ENCODE data around the gene RCSD1. TPM values are rescaled to one million over a fixed set of nuclear protein-coding genes. Genes with fewer than 3 reads are reported as not detected.

The RCSD1 gene
- total and polyA plus RNA-seq, 7 donors, result 3.9 to 34.2 (median 13.7) TPM

DNA sequence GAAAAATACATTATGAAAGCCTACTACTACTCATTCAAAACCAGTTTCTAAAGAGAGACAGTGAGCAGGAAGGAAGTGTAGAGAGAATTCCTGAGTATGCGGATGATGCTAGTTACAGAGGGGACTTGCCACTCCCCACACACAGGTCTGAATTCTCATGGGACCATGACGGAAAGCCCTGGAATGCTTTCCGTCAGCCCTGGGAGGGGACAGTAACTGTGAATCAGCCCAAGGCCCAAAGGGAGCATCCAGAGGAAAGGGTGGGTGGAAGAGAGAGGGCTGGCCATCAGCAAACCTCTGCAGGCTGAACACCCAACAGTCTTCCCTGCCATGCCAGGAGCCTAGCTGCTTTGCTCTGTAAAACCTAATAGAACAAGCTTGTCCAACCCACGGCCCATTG, 36.4 kb downstream of the RCSD1 start:
- TF ChIP-seq, protein P1, sequence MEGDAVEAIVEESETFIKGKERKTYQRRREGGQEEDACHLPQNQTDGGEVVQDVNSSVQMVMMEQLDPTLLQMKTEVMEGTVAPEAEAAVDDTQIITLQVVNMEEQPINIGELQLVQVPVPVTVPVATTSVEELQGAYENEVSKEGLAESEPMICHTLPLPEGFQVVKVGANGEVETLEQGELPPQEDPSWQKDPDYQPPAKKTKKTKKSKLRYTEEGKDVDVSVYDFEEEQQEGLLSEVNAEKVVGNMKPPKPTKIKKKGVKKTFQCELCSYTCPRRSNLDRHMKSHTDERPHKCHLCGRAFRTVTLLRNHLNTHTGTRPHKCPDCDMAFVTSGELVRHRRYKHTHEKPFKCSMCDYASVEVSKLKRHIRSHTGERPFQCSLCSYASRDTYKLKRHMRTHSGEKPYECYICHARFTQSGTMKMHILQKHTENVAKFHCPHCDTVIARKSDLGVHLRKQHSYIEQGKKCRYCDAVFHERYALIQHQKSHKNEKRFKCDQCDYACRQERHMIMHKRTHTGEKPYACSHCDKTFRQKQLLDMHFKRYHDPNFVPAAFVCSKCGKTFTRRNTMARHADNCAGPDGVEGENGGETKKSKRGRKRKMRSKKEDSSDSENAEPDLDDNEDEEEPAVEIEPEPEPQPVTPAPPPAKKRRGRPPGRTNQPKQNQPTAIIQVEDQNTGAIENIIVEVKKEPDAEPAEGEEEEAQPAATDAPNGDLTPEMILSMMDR (IDR thresholded peaks at IDR 0.05), result no peak
- Histone ChIP-seq H3K36me3 (ENCODE audit: insufficient read depth in 1 of 2, low read depth in 1 of 2) (no peaks in the 10 kb centered on the region), H3K4me1 (peaks cover 88% of the 10 kb centered on the region), H3K9me3 (no peaks in the 10 kb centered on the region), H3K27ac (peak overlapping the region; percentile 93), H3K27me3 (ENCODE audit: insufficient read depth in 3 of 3, low read length in 2 of 3) (no peaks in the 10 kb centered on the region), H3K4me3 (no peak overlapping the region)
- intact Hi-C loops (cut with DNase I), result no loop called here
- 58 to 65% (median 62%) methylated on average over 4 of the region's 4 CpGs for WGBS, 3 donors
- peak in 2 of 4 donors; percentile 8 to 12 for ATAC-seq
- DNase-seq, result no peak

DNA sequence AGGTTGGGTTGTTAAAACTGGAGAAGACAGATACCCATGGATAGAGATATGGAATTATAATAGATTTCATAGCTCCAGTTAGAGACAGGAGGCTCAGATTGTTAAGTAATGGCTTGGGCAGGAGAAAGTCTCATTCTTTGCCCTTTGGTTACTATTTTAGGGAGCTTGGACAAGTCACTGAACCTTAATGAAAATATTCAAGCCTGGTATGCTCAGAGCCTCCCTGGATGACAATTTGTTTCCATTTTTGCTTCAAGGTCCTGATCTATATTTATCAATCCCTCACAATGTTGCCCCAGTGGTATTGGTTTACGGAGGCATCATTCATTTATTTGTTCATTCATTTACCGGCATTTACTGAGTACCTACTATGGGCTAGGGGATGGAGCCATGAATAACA, 37.5 kb downstream of the RCSD1 start:
- intact Hi-C loops (cut with DNase I), result no loop called here
- peaks cover 84% of the 10 kb centered on the region for H3K4me1 ChIP-seq

DNA sequence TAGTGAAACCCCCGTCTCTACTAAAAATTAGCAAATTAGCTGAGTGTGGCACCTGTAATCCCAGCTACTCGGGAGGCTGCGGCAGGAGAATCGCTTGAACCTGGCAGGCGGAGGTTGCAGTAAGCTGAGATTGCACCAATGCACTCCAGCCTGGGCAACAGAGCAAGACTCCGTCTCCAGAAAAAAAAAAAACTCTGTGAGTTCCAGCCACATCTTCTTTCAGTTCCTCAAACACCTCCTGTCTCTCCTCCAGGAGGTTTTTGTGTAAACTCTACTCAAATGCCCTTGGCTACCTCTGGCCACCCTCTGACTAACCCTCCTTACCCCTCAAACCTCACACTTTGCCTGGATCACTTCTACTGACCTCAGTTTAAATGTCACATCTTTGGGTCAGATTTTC, 38.1 kb downstream of the RCSD1 start:
- Histone ChIP-seq H3K27me3 (ENCODE audit: insufficient read depth in 3 of 3, low read length in 2 of 3) (no peaks in the 10 kb centered on the region), H3K36me3 (ENCODE audit: insufficient read depth in 1 of 2, low read depth in 1 of 2) (peaks cover 0 to under 1% of the 10 kb centered on the region in 2 donors), H3K4me3 (no peak overlapping the region), H3K4me1 (peaks cover 79% of the 10 kb centered on the region), H3K9me3 (no peaks in the 10 kb centered on the region), H3K27ac (peak overlapping the region; percentile 93)
- intact Hi-C loops (cut with DNase I), result no loop called here
- ATAC-seq (no peak), DNase-seq (no peak)
- WGBS, 3 donors, result 42 to 76% (median 47%) methylated on average over 6 of the region's 6 CpGs
- TF ChIP-seq, protein P1 (IDR thresholded peaks at IDR 0.05), result no peak

More for the DNA sequence above, 37.5 kb downstream of the RCSD1 start:
- TF ChIP-seq, protein P1 (IDR thresholded peaks at IDR 0.05), result no peak
- ATAC-seq (no peak), DNase-seq (no peak)
- no peak overlapping the region for H3K4me3 ChIP-seq
- H3K9me3 ChIP-seq, result no peaks in the 10 kb centered on the region
- no peaks in the 10 kb centered on the region for H3K27me3 ChIP-seq (ENCODE audit: insufficient read depth in 3 of 3, low read length in 2 of 3)
- peak overlapping the region; percentile 93 for H3K27ac ChIP-seq
- 36 to 61% (median 39%) methylated on average over 2 of the region's 2 CpGs for WGBS, 3 donors
- no peaks in the 10 kb centered on the region for H3K36me3 ChIP-seq (ENCODE audit: insufficient read depth in 1 of 2, low read depth in 1 of 2)

DNA sequence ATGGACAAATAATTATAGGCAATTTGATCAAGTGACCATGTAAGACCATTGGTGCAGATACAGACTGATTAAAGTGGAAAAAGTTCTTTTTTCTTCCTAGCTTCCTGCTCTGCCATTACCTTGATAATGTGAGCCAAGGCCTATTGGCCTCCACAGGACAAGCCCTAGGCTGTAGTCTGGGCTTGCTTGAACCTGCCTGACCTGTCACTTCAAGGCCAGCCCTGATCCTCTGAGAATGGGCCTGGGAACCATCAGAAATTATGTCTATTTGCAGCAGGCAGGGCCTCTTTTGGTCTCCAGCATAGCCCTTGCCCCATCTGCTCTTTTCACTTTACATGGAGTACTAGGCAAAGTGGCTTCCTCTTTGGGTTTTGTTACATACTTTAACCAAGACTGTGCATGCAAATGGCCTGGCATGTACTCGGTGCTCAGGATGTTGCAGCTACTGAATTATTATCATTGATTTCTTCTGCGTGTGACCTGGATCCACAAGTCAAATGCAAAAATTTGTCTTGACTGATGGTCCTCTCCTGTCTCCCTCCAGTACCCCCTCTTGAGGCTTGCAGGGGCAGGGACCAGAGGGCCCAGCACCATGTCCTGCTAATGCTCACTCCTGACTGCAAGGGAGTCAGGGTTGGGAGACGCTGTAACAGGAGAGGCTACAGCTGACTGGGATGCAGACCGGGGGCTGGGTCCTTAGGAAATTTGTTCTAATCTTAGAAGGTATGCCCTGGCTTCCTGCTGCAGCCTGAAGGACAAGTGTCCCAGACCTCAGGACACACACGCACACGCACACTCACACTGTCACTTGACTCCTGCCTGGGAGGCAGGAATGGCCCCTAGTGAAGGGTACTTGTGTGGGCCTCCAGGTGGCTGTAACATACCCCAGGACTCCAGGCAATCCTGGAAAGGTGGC, 39.4 kb downstream of the RCSD1 start:
- 23 to 27% (median 25%) methylated on average over 6 of the region's 6 CpGs for WGBS, 3 donors
- Histone ChIP-seq H3K27ac (peak overlapping the region; percentile 93), H3K9me3 (no peaks in the 10 kb centered on the region), H3K27me3 (ENCODE audit: insufficient read depth in 3 of 3, low read length in 2 of 3) (no peaks in the 10 kb centered on the region), H3K36me3 (ENCODE audit: insufficient read depth in 1 of 2, low read depth in 1 of 2) (peaks cover 0 to 6% of the 10 kb centered on the region in 2 donors), H3K4me1 (peaks cover 65% of the 10 kb centered on the region), H3K4me3 (no peak overlapping the region)
- ATAC-seq (peak; percentile 90 to 93 (median 92)), DNase-seq (peak; percentile 46 to 79)
- intact Hi-C loops (cut with DNase I), result no loop called here
- TF ChIP-seq, protein P1 (IDR thresholded peaks at IDR 0.05), result no peak
